ENCODE results near the gene SOAT1.

GRCh38 chr1:179300112-179300511 is 6.5 kb downstream of the SOAT1 start:
- TF ChIP-seq CTCF (IDR thresholded peaks at IDR 0.05) (no peak), POLR2A (IDR thresholded peaks at IDR 0.05) (no peak), EP300 (IDR thresholded peaks at IDR 0.05) (no peak)

Data from tibial nerve (tissue), 4 donors.